ENCODE results near the gene PLS3. TPM values are rescaled to one million over a fixed set of nuclear protein-coding genes. Genes with fewer than 3 reads are reported as not detected.
A peak's percentile ranks its signal among the peaks of the same experiment; 100 is the strongest.
"Not testable (repeated sequence)": the region's sequence is repeated elsewhere in the genome, so short reads cannot be mapped to it uniquely, and the experiment has no call there.

Gene PLS3
- total and polyA plus RNA-seq, 2 experiments from 2014 or later = 114 to 218 TPM

GRCh38 chrX:115642311-115642710, 81.3 kb downstream of the PLS3 start:
- Histone ChIP-seq H3K27ac (peak overlapping the region; percentile 87), H3K36me3 (peaks cover 63% of the 10 kb centered on the region), H3K27me3 (no peaks in the 10 kb centered on the region), H3K9me3 (ENCODE audit: low read depth) (no peaks in the 10 kb centered on the region), H3K4me1 (ENCODE audit: low read depth) (no peaks in the 10 kb centered on the region), H3K4me3 (no peak overlapping the region)
- no peak for TF ChIP-seq CTCF (IDR thresholded peaks at IDR 0.05; ENCODE audit: low read depth, low read length)
- DNase-seq (ENCODE audit: low read depth in 1 of 2, low spot score in 1 of 2) = peak; percentile 7 to 19

- Histone ChIP-seq H3K4me1 (ENCODE audit: low read depth) (no peaks in the 10 kb centered on the region), H3K9me3 (ENCODE audit: low read depth) (no peaks in the 10 kb centered on the region), H3K36me3 (peaks cover 63% of the 10 kb centered on the region), H3K4me3 (no peak overlapping the region), H3K27me3 (no peaks in the 10 kb centered on the region), H3K27ac (peak overlapping the region; percentile 87)
- TF ChIP-seq CTCF (IDR thresholded peaks at IDR 0.05; ENCODE audit: low read depth, low read length) = peak; percentile 64
- peak; percentile 54 to 72 for DNase-seq (ENCODE audit: low read depth in 1 of 2, low spot score in 1 of 2)
Observed at GRCh38 chrX:115642895-115643530, 82.0 kb downstream of the PLS3 start.

GRCh38 chrX:115644397-115644796, 83.4 kb downstream of the PLS3 start:
- H3K27ac ChIP-seq; H3K4me3 ChIP-seq; H3K4me1 ChIP-seq (ENCODE audit: low read depth); DNase-seq (ENCODE audit: low read depth in 1 of 2, low spot score in 1 of 2); H3K9me3 ChIP-seq (ENCODE audit: low read depth); H3K27me3 ChIP-seq: not testable (repeated sequence)
- peaks cover 66% of the 10 kb centered on the region for H3K36me3 ChIP-seq

GRCh38 chrX:115649461-115650063, 88.6 kb downstream of the PLS3 start:
- DNase-seq (ENCODE audit: low read depth in 1 of 2, low spot score in 1 of 2) = no peak
- Histone ChIP-seq H3K36me3 (peaks cover 62% of the 10 kb centered on the region), H3K27ac (peak overlapping the region; percentile 81), H3K9me3 (ENCODE audit: low read depth) (no peaks in the 10 kb centered on the region), H3K4me1 (ENCODE audit: low read depth) (peaks cover 10% of the 10 kb centered on the region), H3K4me3 (no peak overlapping the region), H3K27me3 (no peaks in the 10 kb centered on the region)
- no peak for TF ChIP-seq CTCF (IDR thresholded peaks at IDR 0.05; ENCODE audit: low read depth, low read length)

GRCh38 chrX:115650449-115650848, 89.5 kb downstream of the PLS3 start:
- Histone ChIP-seq H3K36me3 (peaks cover 53% of the 10 kb centered on the region), H3K27ac (peak overlapping the region; percentile 81), H3K4me1 (ENCODE audit: low read depth) (peaks cover 10% of the 10 kb centered on the region), H3K4me3 (no peak overlapping the region), H3K27me3 (no peaks in the 10 kb centered on the region), H3K9me3 (ENCODE audit: low read depth) (no peaks in the 10 kb centered on the region)
- DNase-seq (ENCODE audit: low read depth in 1 of 2, low spot score in 1 of 2) = peak in 1 of 2 donors; percentile 14
- no peak for TF ChIP-seq CTCF (IDR thresholded peaks at IDR 0.05; ENCODE audit: low read depth, low read length)

GRCh38 chrX:115650916-115651315, 89.9 kb downstream of the PLS3 start:
- Histone ChIP-seq H3K4me3 (no peak overlapping the region), H3K27me3 (no peaks in the 10 kb centered on the region), H3K9me3 (ENCODE audit: low read depth) (no peaks in the 10 kb centered on the region), H3K27ac (no peak overlapping the region), H3K36me3 (peaks cover 48% of the 10 kb centered on the region), H3K4me1 (ENCODE audit: low read depth) (peaks cover 10% of the 10 kb centered on the region)
- peak; percentile 56 for TF ChIP-seq CTCF (IDR thresholded peaks at IDR 0.05; ENCODE audit: low read depth, low read length)
- peak; percentile 46 to 53 for DNase-seq (ENCODE audit: low read depth in 1 of 2, low spot score in 1 of 2)

All from cardiac muscle cell (in vitro differentiated cells and primary cell).